Lung (tissue), 12 donors: ENCODE measurements around the gene HBEGF. TPM values are rescaled to one million over a fixed set of nuclear protein-coding genes. Genes with fewer than 3 reads are reported as not detected.

Source experiments
- ATAC-seq: fragments of 200-7000 bp; cut with Tn5 transposase; one replicate; pipeline ENCODE4 v1.9.1; 2020; ENCODE audit warnings: moderate number of reproducible peaks; ENCODE audit not compliant: insufficient read depth, low FRiP score
- DNase-seq, 3 donors: peaks; one replicate each; pipeline ENCODE4 v3.0.0-alpha.2; 2013 to 2017
- H3K27ac ChIP-seq, 2 donors: one replicate each; pipeline ENCODE4 v1.5.1; 2013; ENCODE audit warnings: mild to moderate bottlenecking in 2 of 2, moderate library complexity in 2 of 2, control low read depth in 1 of 2, inconsistent platforms in 1 of 2, low read depth in 1 of 2, low read length in 1 of 2
- H3K27me3 ChIP-seq, 3 donors: one replicate each; pipeline ENCODE4 v1.5.1; 2013; ENCODE audit warnings: low read length in 2 of 3; ENCODE audit not compliant: control insufficient read depth in 3 of 3, insufficient read depth in 3 of 3
- H3K36me3 ChIP-seq, 4 donors: one replicate each; pipeline ENCODE4 v1.5.1; 2013; ENCODE audit warnings: low read length in 4 of 4, mild to moderate bottlenecking in 1 of 4, moderate library complexity in 1 of 4; ENCODE audit not compliant: control insufficient read depth in 4 of 4, insufficient read depth in 4 of 4
- H3K4me1 ChIP-seq, 5 donors: one replicate each; pipeline ENCODE4 v1.5.1; 2013; ENCODE audit warnings: low read length in 5 of 5, mild to moderate bottlenecking in 2 of 5, moderate library complexity in 1 of 5; ENCODE audit not compliant: control insufficient read depth in 5 of 5, insufficient read depth in 5 of 5
- H3K4me3 ChIP-seq: one replicate; pipeline ENCODE4 v1.5.1; 2013; ENCODE audit warnings: mild to moderate bottlenecking, control low read depth, moderate library complexity
- H3K9ac ChIP-seq, 2 donors: one replicate each; pipeline ENCODE4 v1.5.1; 2013; ENCODE audit warnings: low read length in 2 of 2, control low read depth in 1 of 2; ENCODE audit not compliant: insufficient read depth in 1 of 2
- H3K9me3 ChIP-seq, 4 donors: one replicate each; pipeline ENCODE4 v1.5.1; 2013; ENCODE audit warnings: low read length in 3 of 4, mild to moderate bottlenecking in 1 of 4, moderate library complexity in 1 of 4; ENCODE audit not compliant: control insufficient read depth in 4 of 4, insufficient read depth in 3 of 4
- CTCF ChIP-seq: IDR thresholded peaks from 2 replicates; pipeline ENCODE4 v1.5.1; 2012; ENCODE audit warnings: mild to moderate bottlenecking; ENCODE audit errors: control extremely low read depth, extremely low read depth
- WGBS, 2 donors: extraction: QIAGEN DNeasy Blood & Tissue Kit; methylation state at CpG; one replicate each; pipeline ENCODE4 v1.1.7; 2013; 5-methylcytosine and 5-hydroxymethylcytosine counted together
- polyA plus RNA-seq, 2 donors: library from polyadenylated mRNA; stranded (reverse); fragments of 200-250 nt; gene quantifications; one replicate each; pipeline ENCODE4 v1.2.1, GENCODE V29; 2013
- total RNA-seq, 2 donors: library from RNA; depleted of rRNA in 1 of 2; stranded (reverse); fragments of >200 nt in 1 of 2; gene quantifications; one replicate each; pipeline ENCODE4 v1.2.1, GENCODE V29; 2014 to 2021
- donor health status: control.
- donor health status: control.
- donor health status: Bipolar disorder and iron deficiency.
- donor health status: healthy.
- donor health status: DM: yes; HTN: yes; CAD: no.

HBEGF gene
- total and polyA plus RNA-seq, 4 donors = 13.0 to 27.1 (median 18.4) TPM

DNA sequence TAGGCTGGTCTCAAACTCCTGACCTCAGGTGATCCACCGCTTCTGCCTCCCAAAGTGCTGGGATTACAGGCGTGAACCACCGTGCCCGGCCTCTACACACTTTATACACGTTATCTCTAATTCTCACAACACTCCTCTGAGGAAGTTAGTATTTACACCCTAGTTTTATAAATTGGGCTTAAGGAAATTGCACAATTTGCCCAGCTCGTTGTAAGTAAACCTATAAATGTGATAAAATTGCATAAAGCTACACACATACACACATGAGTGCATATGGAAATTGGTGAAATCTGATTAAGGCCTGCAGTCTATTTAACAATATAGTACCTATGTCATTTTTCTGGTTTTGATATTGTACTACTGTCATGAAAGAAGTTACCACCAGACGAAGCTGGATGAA is 9.1 kb upstream of the HBEGF start:
- H3K4me3 ChIP-seq = no peak overlapping the region
- H3K36me3 ChIP-seq = no peaks in the 10 kb centered on the region
- no peak for TF ChIP-seq CTCF
- DNase-seq (no peak), ATAC-seq (no peak)
- no peaks in the 10 kb centered on the region for H3K27me3 ChIP-seq
- H3K9me3 ChIP-seq = no peaks in the 10 kb centered on the region
- H3K9ac ChIP-seq = no peak overlapping the region
- H3K27ac ChIP-seq = no peak overlapping the region
- WGBS, 2 donors = 38 to 56% methylated on average over 7 of the region's 7 CpGs
- no peaks in the 10 kb centered on the region for H3K4me1 ChIP-seq

DNA sequence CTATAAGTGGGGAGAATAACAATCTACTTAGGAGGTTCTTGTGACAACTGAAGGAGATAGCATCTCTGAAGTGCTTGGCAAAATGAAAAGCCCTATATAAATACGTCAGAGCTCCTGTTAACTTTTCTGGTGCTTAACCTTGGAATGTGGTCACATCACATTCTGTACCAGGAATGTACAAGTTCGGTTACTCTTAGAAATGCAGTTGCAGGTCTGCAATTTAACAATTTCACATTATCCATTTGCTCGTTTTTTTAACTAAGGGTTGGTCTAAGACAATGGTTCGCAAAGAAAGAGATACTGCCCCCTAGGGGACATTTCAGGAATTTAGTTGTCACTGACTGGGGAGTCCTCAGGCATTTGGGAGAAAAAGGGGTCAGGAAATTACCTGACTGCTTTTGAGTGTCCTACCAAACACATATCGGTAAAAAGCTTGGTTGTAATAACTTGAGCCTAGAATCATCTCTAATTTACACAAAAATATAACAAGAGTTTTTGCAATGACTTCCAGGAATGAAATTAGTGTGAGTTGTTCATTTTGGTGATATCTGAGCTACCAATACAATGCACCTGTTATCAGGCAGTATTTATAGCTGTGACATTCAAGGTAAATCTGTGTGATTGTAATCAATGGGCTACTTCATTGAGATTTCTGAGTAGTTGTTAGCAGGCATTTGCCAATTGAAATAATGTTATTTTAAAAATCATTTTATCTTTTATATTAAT is 5.4 kb upstream of the HBEGF start:
- Histone ChIP-seq H3K27me3 (no peaks in the 10 kb centered on the region), H3K27ac (no peak overlapping the region), H3K9me3 (no peaks in the 10 kb centered on the region), H3K4me3 (no peak overlapping the region), H3K4me1 (peaks cover 0 to 5% (median 0%) of the 10 kb centered on the region in 5 donors), H3K36me3 (no peaks in the 10 kb centered on the region), H3K9ac (no peak overlapping the region)
- WGBS, 2 donors = 3 to 4% methylated on average over 5 of the region's 5 CpGs
- TF ChIP-seq CTCF = peak; percentile 81
- DNase-seq (peak; percentile 42 to 85 (median 84)), ATAC-seq (peak; percentile 58)

DNA sequence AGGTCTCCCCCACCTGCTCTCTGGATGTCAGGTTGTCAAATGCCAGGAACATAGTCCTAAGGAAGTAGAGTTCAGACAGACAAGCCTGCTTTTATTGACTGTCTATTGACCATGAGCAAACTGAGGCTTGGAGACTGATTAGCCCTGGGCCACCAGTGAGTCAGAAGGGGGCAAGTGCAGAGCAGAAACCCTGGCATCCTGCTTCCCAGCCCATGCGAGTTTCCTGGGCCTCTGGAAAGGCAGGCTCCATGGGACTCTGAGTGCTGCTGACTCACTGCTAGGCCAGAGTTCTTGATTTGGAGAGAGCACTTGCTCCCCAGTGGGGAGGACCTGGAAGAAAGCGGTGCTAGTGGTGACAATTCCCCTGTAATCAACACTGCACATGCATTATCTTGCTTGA is 2.8 kb upstream of the HBEGF start:
- H3K9ac ChIP-seq = no peak overlapping the region
- H3K4me3 ChIP-seq = no peak overlapping the region
- ATAC-seq (no peak), DNase-seq (no peak)
- no peak overlapping the region for H3K27ac ChIP-seq
- peaks cover 0 to 17% (median 3%) of the 10 kb centered on the region in 5 donors for H3K4me1 ChIP-seq
- 82 to 86% methylated on average over 2 of the region's 2 CpGs for WGBS, 2 donors
- no peaks in the 10 kb centered on the region for H3K27me3 ChIP-seq
- no peaks in the 10 kb centered on the region for H3K36me3 ChIP-seq
- no peak for TF ChIP-seq CTCF
- H3K9me3 ChIP-seq = no peaks in the 10 kb centered on the region

GRCh38 chr5:140348104-140348503 is 1.7 kb upstream of the HBEGF start:
- no peaks in the 10 kb centered on the region for H3K9me3 ChIP-seq
- 70 to 79% methylated on average over 4 of the region's 4 CpGs for WGBS, 2 donors
- H3K27me3 ChIP-seq = no peaks in the 10 kb centered on the region
- ATAC-seq (no peak), DNase-seq (no peak)
- no peak for TF ChIP-seq CTCF
- peaks cover 0 to 17% (median 6%) of the 10 kb centered on the region in 5 donors for H3K4me1 ChIP-seq
- H3K36me3 ChIP-seq = no peaks in the 10 kb centered on the region
- no peak overlapping the region for H3K27ac ChIP-seq
- no peak overlapping the region for H3K4me3 ChIP-seq
- H3K9ac ChIP-seq = no peak overlapping the region
